ENCODE data around the gene ALCAM.
"Not testable (repeated sequence)": the region's sequence is repeated elsewhere in the genome, so short reads cannot be mapped to it uniquely, and the experiment has no call there.

The ALCAM gene

DNA sequence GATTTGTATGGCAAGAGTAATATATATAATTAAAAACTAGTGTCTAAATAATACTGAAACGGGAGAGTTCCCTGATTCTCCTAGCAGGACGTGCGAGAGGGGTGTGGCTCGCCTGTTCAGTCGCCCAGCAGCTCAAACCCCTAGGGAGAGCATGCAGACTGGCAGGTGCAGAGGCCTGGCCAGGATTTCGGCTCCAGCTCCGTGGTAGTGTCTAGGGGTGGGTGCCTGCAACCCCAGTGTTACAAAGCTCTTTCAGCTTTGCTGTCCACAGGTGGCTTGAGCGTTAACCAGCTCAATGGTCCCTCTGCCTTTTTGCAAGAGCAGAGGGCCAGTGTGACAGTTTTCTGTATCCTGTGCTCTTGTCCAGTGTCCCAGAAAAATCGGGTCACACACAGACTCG is 226.6 kb downstream of the ALCAM start:
- no peak for DNase-seq (ENCODE audit: low read depth)

DNA sequence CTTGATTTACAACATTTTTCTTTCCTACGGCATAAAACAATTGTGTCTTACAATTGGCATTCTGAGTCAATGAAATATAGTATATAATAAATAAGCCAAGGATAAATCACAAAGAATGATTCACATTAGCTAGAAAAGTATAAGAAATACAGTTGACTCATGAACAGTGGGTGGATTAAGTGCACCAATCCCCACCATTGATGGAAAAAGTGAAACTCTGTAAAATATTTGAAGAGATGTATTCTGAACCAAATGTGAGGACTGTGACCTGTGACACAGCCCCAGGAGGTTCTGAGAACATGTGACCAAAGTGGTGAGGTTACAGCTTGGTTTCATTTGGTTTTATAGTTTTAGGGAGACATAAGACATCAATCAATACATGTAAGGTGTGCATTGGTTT is 227.5 kb downstream of the ALCAM start:
- DNase-seq (ENCODE audit: low read depth), result no peak

DNA sequence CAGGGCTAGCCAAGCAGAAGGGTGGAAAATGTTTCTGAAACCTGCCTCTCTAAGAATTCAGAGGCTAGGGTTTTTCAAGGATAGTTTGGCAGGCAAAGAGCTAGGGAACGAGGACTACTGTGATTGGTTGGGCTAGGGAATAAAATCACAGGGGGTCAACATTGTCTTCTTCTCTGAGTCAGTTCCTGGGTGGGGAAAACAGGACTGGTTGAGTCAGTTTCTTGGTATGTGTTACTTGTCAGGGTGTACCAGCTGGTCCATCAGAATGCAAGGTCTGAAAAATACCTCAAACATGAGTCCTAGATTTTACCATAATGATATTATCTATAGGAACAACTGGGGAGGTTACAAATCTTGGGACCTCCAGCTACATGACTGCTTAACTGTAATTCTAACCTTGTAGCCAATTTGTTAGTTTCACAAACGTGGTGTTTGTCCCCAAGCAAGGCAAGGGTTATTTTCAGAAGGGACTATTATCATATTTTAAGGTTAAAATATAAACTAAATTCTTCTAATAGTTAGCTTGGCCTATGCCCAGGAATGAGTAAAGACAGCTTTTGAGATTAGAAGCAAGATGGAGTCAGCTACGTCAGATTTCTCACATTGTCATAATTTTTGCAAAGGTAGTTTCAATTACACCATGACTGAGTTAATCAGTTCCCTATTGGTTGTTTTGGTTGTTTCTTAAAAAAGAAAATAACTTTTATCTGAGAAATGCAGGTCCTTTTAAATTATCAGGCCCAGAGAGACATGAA is 231.5 kb downstream of the ALCAM start:
- DNase-seq (ENCODE audit: low read depth), result no peak

DNA sequence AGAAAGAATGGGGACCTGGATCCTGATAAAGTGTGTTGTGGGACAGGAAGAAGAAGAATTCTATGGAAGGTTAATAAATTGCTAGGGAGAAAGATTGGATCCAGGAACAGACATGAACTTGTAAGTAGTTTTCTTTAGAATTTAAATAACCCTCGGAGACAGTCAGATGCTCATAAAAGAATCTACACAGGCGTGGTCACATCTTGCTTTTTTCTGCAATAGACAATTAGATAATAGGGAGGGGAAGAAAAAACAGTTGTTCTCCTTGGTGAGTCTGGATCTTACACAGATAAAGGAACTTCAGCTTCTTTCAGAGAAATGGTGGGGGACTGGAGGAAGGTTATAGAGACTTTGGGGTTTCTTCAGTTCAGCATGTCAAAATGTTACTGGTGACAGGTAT is 232.6 kb downstream of the ALCAM start:
- no peak for DNase-seq (ENCODE audit: low read depth)

DNA sequence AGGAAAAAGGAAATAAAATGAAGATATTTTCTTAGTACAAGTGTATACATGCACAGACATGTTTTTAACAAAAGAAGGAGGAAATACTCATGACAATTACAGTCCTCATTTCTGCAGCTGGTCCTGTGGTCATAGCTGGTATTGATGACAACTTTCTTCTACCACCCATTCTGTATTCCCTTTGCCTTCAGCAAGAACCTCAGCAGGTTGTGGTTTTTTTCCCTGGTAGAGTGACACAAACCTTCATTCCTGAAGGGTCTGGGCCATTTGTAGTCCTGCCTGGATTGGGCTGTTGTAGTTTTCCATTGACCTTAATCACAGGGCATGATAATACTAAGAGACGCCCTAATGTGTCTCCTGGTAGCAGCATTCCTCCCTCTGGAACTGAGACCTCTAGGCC is 235.0 kb downstream of the ALCAM start:
- not testable (repeated sequence) for DNase-seq (ENCODE audit: low read depth)

DNA sequence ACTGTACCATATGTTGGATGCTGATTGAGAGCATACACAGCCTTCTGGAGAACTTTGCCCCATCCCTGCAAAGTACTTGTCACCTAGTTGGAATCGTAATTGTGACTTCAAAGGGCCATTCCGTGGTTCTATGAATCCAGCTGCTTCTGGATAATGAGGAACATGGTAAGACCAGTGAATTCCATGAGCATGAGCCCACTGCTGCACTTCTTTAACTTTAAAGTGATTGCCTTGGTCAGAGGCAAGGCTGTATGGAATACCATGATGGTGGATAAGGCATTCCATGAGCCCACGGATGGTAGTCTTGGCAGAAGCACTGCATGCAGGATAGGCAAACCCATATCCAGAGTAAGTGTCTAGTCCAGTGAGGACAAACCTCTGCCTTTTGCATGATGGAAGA is 235.6 kb downstream of the ALCAM start:
- DNase-seq (ENCODE audit: low read depth), result not testable (repeated sequence)

DNA sequence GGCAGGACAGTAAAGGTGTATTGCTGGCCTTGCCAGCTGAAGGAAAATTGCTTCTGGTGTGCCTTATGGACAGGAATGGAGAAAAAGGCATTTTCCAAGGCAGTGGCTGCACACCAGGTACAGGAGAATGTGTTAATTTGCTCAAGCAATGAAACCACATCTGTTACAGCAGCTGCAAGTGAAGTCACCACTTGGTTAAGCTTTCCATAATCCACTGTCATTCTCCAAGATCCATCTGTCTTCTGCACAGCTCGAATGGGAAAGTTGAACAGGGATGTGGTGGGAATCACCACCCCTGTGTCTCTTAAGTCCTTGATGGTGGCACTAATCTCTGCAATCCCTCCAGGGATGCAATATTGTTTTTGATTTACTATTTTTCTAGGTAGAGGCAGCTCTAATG is 236.8 kb downstream of the ALCAM start:
- DNase-seq (ENCODE audit: low read depth), result not testable (repeated sequence)

DNA sequence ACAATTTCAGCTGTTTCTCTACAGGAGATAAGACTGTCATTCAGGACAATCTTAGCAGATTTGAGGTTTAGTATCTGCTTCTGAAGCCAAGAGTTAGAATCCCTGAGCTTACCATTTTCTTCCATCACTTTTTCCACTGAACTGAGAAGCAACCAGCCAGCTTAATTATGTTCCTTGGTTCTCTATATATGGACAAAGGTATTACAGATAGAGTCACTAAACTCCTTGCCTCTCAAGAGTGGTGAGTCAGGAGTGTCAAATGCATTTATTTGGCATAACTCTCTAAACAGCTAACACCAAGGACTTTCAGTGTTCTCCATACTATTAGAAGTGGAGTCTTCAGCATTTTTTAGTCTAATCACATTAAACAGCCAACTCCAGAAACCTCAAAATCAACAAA is 239.3 kb downstream of the ALCAM start:
- DNase-seq (ENCODE audit: low read depth), result no peak

DNA sequence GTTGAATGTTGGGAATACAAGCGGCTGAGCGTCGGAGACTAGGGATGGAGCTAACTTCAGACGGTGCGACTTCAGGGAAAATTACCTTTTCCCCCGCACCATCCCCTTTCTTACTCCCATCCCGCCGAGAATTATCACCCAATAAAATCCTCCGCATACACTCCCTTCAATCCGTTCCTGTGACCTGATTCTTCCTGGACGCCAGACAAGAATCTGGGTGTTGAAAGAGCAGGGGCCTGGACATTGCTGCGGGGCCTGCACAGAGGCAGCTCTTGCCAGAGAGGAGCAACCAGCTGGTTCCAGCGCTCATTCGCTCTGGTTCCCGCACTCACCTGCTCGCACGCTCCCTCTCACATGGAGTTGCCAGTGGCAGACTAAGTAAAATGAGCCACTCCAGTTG is 241.9 kb downstream of the ALCAM start:
- DNase-seq (ENCODE audit: low read depth), result no peak

DNA sequence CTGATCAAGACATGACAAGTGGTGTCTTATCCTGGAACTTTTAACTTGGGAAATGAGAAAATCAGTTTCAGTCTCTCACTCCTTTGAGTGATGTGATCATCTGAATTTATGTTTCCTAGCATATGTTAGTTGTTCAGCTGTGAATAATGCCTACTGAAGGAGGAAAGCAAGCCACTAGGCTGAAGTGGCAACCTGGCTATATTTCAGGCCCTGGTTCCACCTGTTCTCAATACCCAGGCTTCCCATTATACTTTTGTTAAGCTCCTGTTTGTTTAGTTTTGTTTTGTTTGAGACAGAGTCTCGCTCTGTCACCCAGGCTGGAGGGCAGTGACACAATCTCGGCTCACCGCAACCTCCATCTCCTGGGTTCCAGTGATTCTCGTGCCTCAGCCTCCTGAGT is 243.8 kb downstream of the ALCAM start:
- no peak for DNase-seq (ENCODE audit: low read depth)

DNA sequence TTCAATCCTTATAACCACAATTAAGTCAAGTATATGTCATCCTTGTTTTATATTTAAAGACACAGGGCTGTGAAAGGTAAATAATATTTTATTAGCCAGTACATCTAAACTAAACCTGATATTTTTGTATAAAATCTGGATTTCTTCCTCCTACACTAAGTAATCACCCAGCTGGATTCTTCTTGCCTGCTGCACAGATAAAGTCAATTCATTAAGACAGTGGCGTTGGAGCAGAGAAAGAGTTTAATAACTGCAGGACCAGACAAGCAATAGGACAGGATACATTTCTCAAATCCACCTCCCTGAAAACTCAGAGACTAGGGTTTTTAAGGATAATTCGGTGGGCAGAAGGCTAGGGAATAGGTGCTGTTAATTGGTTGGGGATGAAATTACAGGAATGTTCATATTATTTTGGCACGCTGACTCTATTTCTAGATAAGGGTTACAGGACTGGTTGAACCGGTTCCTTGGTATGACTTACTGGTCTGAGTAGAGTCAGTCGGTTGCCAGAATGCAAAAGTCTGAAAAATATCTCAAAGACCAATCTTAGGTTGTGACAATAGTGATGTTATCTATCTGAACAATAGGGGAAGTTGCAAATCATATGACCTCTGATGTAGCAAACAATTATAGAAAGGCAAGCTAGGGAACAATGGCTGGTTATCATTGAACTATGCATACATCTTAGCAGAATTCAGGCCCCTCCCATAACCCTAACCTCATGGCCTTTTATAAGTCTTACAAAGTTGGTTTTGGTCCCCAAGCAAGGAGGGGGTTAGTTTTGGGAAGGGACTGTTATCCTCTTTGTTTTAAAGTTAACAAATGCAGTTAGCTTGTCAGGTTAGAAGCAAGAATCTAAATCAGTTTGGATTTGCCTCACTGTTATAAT is 244.8 kb downstream of the ALCAM start:
- no peak for DNase-seq (ENCODE audit: low read depth)

DNA sequence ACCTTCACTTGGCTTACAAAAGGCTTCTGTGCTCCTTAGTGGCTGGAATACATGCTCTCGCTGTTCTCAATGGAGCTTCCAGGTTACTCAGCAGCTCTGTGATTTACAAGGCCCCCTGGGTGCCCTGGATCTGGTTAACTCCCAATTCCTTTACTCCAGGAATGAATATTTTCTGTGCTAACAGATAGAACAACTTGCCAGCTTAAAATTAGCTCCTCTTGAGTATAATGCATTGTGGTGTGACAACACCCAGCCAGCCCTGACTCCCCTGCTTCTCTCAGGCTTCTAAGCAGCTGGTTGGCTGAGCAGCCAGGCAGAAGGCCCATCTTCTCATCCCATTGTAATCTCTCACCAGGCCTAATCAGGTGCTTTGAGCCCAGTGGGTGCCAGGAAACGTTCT is 246.4 kb downstream of the ALCAM start:
- no peak for DNase-seq (ENCODE audit: low read depth)

DNA sequence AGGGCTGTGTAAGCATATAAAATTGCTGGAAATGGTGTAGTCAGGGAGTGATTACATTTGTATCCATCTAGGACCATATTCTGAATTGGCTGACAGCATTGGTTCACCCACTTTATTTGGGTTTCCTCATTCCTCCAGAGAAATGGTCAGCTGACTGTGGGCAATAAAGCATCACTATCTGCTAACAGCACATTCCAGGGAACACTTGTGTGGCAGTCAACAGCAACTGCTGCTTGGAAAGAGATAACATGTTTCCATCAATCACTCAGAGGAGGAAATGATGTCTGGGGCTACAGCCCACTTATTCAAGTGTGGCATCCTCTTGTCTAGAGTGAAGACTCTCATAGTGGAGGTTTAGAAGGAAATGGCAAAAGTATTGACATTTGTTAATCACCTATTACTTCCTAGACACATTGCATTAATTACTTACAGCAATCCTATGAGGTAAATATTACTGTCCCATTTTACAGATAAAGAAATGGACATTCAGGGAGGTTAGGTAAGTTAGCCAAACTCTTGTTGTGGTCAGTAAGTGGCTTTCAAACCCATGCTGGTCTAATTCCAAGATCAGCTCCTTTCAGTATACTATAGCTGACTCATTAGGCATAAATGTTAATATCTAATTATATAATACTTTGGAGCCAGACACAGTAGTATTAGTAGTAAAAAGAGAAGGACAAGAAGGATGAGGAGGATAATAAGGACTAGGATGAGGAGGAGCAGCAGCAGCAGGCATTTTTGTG is 247.8 kb downstream of the ALCAM start:
- no peak for DNase-seq (ENCODE audit: low read depth)

DNA sequence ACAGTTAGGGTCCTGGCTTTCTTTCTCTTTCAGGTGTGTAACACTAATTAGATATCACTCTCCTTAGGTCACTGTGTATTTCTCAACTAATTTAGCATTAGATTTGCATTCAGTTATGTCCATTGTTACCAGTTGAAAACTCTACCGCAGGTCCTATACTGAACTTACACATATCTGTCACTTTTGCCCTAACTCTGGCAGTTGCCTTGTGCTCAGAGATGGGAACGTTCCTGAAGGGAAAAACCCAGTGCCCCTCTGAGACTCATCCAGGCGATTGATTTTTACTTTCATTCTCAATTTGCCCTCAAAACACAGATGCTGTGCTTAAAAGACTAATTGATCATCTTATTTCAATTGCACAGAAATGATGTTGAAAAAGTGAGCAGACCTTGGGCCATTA is 249.1 kb downstream of the ALCAM start:
- DNase-seq (ENCODE audit: low read depth), result no peak

DNA sequence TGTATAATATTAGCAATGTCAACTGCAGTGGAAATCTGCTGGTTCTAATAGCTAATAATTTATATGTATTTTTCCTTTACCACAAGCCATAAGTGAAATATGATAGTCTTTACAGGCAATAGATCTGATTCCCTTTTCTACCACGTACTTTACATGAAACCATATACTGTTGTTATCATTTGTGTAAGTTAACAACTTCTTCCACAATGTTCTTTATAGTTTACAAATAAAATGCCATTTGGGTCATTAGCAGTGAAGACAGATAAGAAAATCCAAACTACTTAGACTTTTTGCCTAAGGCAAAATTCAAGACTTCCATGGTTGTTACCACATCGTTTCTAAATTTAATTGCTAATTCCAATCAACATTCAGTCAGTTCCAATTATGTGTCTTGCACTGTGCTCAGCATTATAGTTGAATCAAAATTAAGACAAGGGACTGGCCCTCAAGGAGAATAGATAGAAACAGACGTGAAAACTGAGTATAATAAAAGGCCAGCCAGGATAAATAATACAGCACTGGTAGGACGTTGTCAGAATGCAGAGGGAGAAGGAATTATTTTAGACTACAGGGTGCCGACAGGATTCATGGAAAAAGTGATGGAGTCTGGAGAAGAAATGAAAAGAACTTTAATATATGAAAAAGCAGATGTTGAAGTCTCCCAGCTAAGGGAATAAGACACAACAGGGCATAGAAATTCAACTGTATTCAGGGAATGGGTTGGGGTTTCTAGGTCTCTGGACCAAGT is 249.8 kb downstream of the ALCAM start:
- DNase-seq (ENCODE audit: low read depth), result no peak

DNA sequence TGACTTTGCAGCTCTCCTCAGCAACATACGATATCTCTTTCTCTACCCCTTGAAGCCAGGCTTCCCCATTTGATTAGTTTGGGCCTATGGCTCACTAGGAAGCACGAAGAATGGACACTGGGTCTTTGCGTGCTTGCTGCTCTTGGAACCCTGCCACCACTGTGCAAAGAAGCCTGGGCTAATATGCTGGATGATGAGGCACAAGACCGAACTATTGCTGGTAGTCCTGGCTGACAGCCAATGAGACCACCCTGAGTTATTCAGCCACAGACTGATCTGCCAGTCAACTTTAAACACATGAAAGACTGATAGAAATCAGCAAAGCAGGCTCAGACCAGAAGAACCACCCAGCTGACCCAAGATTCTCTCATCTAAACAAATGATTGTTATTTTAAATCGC is 251.8 kb downstream of the ALCAM start:
- DNase-seq (ENCODE audit: low read depth), result no peak

DNA sequence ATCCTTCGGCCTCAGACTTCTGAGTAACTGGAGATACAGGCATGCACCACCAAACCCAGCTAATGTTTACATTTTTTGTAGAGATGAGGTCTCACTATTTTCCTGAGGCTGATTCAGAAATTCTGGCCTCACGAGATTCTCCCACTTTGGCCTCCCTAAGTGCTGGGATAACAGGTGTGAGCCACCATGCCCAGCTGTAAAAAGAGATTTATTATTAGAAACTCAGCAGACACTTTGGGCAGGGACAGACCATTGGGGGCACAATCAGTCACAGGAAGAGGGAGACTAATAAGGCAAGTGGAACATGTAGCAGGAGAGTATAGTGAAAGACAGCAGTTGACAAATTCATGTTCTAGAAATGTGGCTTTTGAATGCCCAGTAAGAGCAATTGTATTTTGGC is 252.9 kb downstream of the ALCAM start:
- DNase-seq (ENCODE audit: low read depth), result no peak

DNA sequence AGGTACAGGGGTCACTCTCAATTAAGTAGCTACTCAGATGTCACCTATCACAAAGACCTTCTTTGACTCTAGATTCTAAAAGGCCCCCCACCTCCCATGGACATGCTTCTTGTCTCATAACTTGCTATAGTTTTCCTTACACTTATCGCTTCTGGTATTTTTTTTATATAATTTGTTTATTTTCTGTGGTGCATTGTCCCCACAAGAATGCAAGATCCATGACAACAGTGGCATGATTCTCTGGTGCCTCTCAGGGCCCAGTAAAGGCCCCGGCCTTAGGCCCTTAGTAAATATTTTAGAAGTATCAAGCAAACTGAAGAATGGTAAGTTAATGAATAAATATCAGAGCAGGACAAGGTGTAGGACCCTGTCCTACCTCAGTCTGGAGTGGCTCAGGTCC is 253.5 kb downstream of the ALCAM start:
- no peak for DNase-seq (ENCODE audit: low read depth)

DNA sequence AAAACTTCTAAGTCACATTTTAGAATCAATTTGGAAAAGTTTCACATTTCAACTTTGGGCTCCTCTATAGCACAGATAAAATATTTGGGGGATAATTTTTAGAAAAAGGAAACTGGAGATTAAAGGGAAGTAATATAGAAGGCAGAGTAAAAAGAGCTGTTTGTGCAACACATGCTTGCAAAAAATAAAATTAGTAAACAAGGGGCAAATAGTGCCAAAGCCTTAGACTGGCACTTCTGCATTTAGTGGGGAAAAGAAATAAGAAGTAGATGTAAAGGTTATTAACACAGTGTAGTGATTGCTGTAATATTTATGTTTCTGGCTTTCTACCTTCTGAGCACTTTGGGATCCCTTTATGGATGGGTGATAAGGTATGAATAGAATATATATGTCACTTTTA is 255.5 kb downstream of the ALCAM start:
- no peak for DNase-seq (ENCODE audit: low read depth)

All from T follicular helper cell (primary cell).